Cerebellar cortex (tissue), 1 donor: Measurements from ENCODE around the gene RPL13.

ENCODE experiments used
- DNase-seq: peaks from one replicate; pipeline ENCODE4 v3.0.0-alpha.2; 2015; ENCODE audit warnings: low spot score

RPL13 gene

DNA sequence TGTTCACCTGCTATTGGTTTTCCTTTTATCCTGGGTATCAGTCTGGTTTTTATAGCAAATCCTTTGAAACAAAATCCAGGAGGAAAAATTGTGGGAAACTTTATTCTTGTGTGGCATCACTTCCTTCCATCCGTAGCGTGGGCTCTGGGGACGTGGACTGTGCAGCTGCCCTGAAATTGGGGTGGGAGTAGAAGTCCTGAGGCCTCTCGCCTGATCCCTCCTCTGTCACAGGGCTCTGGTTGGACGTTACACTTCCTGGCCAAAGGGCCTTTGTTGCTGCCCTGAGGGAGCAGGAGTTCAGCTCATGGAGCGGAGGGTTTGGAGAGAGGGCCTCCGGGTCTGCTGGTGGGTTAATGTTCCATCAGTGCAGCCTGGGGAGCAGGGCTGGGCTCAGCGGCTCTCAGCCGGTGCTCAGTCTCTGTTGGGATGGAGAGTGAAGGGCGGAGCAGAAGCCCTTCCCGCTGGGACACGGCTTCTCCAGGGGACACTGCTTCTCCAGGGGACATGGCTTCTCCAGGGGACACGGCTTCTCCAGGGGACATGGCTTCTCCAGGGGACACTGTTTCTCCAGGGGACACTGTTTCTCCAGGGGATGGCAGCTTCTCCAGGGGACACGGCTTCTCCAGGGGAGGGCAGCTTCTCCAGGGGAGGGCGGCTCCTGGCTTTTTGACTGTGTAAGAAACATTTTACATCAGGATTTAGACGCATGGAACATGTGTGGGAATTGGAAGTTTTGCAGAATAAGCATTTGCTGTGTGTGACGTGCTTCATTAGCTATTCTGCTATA is 15.2 kb upstream of the RPL13 start:
- DNase-seq: no peak

DNA sequence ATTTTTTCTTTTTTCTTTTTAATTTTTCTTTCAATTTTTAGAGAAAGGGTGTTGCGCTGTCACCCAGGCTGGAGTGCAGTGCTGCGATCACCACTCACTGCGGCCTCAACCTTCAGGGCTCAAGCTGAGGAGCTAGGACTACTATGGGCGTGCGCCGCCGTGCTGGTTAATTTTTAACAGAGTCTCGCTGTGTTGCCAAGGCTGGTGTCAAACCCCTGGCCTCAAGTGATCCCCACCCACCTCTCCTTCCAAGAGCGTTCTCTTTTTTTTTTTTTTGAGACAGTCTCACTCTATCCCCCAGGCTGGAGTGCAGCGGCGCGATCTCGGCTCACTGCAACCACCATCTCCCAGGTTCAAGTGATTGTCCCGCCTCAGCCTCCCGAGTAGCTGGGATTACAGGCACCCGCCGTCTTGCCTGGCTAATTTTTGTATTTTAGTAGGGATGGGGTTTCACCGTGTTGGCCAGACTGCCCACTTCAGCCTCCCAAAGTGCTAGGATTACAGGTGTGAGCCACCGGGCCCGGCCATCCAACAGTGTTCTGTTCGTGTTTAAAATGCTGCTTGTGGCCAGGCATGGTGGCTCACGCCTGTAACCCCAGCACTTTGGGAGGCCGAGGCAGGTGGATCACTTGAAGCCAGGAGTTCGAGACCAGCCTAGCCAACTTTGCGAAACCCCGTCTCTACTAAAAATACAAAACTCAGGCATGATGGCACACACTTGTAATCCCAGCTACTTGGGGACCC is 14.5 kb upstream of the RPL13 start:
- DNase-seq: no peak

DNA sequence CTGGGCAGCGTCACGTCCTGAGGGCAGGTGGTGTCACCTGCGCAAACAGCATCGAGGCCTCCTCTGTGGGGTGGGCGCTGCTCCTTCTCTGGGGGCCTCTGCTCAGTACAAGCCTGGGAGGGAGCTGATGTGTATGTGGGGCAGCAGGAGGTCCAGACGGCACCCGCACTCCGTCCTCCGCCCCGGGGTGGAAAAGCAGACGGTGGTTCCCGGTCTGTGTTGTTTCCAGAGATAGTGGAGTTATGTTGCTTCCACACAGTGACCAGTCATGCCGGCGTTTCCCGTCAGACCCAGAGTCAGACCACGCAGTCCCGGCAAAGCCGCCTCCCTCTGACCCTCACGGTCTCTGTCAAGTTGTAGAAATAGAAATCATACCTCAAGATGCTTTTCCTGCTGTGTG is 13.7 kb upstream of the RPL13 start:
- no peak for DNase-seq

- no peak for DNase-seq
These were observed 13.2 kb upstream of the RPL13 start for GRCh38 chr16:89547291-89547690.

- no peak for DNase-seq
These were observed 12.6 kb upstream of the RPL13 start for GRCh38 chr16:89547860-89548259.

GRCh38 chr16:89548344-89549006 is 12.0 kb upstream of the RPL13 start:
- no peak for DNase-seq

- DNase-seq: no peak
These were observed 11.3 kb upstream of the RPL13 start for GRCh38 chr16:89549007-89549700.

GRCh38 chr16:89550421-89551007 is 10.0 kb upstream of the RPL13 start:
- DNase-seq: no peak

GRCh38 chr16:89552329-89552728 is 8.2 kb upstream of the RPL13 start:
- DNase-seq: no peak

- no peak for DNase-seq
These were observed 7.6 kb upstream of the RPL13 start for GRCh38 chr16:89552913-89553312.

DNA sequence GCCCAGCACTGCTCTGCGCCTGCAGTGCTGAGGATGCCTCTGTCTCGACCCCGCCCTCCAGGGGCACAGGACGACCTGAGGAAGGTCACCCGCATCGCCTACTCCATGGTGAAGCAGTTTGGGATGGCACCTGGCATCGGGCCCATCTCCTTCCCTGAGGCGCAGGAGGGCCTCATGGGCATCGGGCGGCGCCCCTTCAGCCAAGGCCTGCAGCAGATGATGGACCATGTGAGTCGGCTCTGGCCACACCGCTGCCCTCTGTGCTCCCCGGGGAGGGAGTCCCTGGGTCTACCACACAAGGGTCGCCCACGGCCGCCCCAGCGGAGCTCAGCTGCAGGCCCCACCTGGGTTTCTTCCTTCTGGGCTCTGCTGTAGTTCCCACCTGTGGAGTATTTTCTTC is 6.7 kb upstream of the RPL13 start:
- DNase-seq: no peak

- DNase-seq: no peak
These were observed 6.1 kb upstream of the RPL13 start for GRCh38 chr16:89554343-89554742.

GRCh38 chr16:89555265-89555664 is 5.2 kb upstream of the RPL13 start:
- no peak for DNase-seq

DNA sequence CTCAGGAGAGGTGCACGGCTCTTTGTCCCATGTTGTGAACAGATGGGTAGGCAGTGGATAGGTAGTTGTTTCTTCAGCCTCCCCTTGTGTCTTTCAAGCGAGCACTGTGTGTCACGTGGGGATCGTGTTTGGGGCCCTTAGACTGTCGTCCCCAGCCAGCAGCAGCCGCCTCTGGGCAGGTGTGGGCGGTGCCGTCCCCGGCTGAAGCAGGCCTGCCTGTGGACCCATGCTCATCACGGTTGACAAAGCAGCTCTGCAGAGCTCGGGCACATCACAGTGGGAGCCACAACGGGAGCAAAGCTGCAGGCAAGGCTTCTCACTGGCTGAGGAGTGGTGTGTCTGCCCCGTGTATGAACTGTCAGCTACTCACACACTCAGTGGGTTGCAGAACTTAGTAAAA is 4.7 kb upstream of the RPL13 start:
- DNase-seq: no peak

DNA sequence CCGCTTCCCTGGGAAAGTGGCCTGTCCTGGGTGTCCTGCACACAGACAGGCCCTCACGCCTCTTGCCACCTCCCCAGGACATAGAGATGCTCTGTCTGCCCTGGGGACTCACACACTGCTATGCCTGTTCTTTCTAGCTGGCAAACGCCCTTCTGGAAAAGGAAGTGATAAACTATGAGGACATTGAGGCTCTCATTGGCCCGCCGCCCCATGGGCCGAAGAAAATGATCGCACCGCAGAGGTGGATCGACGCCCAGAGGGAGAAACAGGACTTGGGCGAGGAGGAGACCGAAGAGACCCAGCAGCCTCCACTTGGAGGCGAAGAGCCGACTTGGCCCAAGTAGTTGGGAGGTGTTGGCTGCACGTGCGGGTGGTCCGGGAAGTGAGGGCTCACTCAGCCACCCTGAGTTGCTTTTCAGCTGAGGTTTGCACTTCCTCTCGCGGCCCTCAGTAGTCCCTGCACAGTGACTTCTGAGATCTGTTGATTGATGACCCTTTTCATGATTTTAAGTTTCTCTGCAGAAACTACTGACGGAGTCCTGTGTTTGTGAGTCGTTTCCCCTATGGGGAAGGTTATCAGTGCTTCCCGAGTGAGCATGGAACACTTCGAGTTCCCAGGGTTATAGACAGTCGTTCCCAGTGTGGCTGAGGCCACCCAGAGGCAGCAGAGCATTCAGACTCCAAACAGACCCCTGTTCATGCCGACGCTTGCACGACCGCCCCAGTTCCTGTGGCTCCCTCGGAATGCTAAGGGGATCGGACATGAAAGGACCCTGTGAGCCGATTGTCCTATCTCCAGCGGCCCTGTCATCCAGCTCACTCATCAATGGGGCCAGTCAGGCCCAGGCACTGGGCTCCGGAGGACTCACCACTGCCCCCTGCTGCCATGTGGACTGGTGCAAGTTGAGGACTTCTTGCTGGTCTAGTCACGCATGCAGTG is 3.5 kb upstream of the RPL13 start:
- peak; percentile 72 for DNase-seq

- DNase-seq: no peak
These were observed 2.6 kb upstream of the RPL13 start for GRCh38 chr16:89557690-89558490.

GRCh38 chr16:89561142-89561883 is 831 bp downstream of the RPL13 start:
- DNase-seq: no peak

DNA sequence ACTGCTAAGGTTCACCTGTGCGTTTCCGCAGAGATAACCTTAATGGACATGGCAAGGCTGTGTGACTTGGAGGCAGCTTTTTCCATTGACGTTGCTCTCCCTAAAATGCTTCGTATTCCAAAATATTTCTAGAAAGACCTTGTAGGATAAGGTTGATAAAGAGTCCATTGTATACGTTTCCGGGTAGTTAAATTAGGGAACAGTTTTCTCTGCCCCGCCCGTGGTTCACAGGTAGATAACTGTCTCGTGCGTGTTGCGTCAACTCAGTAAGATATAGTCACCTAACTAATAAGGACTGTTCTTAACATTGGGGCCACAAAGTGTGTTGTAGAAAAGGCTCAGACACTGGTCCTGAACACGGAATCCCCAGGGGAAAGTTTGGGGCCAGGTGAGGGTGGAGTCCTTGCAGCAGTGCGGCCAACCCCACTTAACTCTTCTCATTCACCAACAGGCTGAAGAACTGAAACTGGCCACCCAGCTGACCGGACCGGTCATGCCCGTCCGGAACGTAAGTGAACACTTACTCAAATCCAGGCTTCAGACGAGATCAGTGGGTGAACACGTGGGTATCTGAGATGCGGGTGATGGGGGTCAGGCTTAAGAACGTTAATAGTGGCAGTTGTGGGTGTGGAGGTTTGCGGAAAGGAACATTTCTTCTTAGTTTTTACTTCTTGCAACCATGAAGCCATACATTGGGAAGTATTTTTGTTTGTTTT is 1.6 kb downstream of the RPL13 start:
- no peak for DNase-seq

DNA sequence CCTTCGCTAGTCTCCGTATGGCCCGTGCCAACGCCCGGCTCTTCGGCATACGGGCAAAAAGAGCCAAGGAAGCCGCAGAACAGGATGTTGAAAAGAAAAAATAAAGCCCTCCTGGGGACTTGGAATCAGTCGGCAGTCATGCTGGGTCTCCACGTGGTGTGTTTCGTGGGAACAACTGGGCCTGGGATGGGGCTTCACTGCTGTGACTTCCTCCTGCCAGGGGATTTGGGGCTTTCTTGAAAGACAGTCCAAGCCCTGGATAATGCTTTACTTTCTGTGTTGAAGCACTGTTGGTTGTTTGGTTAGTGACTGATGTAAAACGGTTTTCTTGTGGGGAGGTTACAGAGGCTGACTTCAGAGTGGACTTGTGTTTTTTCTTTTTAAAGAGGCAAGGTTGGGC is 2.5 kb downstream of the RPL13 start:
- DNase-seq: no peak
